HG03457 (cell line): ENCODE results near the gene CNN1.
"Not testable (repeated sequence)": the region's sequence is repeated elsewhere in the genome, so short reads cannot be mapped to it uniquely, and the experiment has no call there.

Experiments used
- ATAC-seq: cut with Tn5 transposase; IDR thresholded peaks from one replicate; pipeline ENCODE4 v1.9.1; 2021; ENCODE audit warnings: moderate number of reproducible peaks; ENCODE audit not compliant: unreplicated experiment

Gene CNN1

DNA sequence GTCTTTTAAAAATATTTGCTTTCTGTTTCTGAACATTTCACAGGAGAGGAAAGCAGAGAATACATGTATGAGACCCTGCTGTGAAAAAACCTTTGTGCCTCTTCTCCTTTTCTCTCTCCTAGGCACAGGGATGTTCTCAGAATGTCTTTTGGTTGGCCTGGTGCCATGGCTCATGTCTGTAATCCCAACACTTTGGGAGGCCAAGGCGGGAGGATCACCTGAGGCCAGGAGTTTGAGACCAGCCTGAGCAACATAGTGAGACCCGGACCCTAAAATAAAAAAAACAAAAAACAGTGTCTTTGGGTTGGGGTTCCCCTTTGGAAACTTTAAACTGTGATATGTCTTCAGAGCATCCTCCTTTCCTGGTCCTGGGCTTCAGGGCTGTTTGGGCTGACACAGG is 60.1 kb downstream of the CNN1 start:
- ATAC-seq: no peak

- not testable (repeated sequence) for ATAC-seq
Measured at GRCh38 chr19:11599704-11600103, 61.1 kb downstream of the CNN1 start.
